ENCODE results near the gene FRMD7. TPM values are rescaled to one million over a fixed set of nuclear protein-coding genes. Genes with fewer than 3 reads are reported as not detected.

FRMD7 gene
- total and polyA plus RNA-seq, 2 donors from 2014 or later = 0.19 to 2.5 TPM

DNA sequence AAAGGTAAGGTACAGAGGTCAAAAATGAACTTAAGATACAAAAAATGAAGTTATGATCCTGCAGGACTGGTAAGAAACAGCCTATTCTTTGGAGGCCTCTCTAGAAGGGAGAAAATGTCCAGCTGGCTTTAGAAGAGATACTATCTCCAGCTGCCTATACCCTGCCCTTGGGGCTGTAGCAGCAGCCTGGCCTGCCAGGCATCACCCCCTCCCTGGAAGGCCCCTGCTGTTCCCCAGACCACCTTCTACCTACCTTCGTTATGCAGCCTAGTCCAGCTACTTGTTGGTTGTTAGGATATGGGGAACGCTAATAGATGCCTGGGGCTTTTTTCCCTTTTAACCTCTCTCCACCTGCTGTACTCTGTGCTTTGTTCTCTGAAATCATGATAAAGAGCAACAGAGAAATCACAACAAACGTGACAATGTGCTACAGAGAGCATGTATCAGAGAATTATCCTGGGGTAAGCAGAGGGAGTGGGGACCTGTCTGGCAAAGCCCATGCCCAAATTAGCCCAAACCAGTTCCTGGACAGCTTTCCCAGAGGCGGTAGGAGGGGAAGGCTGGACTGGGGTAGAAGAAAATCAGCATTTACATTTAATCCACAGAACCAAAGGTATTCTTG lies 34.5 kb downstream of the FRMD7 start:
- Histone ChIP-seq H3K36me3 (ENCODE audit: control insufficient read depth in 2 of 3, insufficient read depth in 3 of 3, low read length in 3 of 3) (no peaks in the 10 kb centered on the region), H3K9ac (ENCODE audit: low read length in 3 of 3) (no peak overlapping the region), H3K4me3 (ENCODE audit: low read length in 3 of 3) (no peak overlapping the region), H3K9me3 (ENCODE audit: control insufficient read depth in 2 of 3, insufficient read depth in 1 of 3, low read length in 3 of 3) (no peaks in the 10 kb centered on the region), H3K27me3 (ENCODE audit: control insufficient read depth, insufficient read depth, low read length) (peaks cover 12% of the 10 kb centered on the region), H3K4me1 (ENCODE audit: control insufficient read depth in 2 of 3, insufficient read depth in 2 of 3, low read depth in 1 of 3, low read length in 3 of 3) (no peaks in the 10 kb centered on the region), H3K27ac (ENCODE audit: low read depth in 2 of 2, low read length in 2 of 2) (no peak overlapping the region)
- FAIRE-seq (no peak), DNase-seq (peak in 1 of 5 donors; percentile 34)
- TF ChIP-seq, protein P1, sequence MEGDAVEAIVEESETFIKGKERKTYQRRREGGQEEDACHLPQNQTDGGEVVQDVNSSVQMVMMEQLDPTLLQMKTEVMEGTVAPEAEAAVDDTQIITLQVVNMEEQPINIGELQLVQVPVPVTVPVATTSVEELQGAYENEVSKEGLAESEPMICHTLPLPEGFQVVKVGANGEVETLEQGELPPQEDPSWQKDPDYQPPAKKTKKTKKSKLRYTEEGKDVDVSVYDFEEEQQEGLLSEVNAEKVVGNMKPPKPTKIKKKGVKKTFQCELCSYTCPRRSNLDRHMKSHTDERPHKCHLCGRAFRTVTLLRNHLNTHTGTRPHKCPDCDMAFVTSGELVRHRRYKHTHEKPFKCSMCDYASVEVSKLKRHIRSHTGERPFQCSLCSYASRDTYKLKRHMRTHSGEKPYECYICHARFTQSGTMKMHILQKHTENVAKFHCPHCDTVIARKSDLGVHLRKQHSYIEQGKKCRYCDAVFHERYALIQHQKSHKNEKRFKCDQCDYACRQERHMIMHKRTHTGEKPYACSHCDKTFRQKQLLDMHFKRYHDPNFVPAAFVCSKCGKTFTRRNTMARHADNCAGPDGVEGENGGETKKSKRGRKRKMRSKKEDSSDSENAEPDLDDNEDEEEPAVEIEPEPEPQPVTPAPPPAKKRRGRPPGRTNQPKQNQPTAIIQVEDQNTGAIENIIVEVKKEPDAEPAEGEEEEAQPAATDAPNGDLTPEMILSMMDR (IDR thresholded peaks at IDR 0.05; ENCODE audit: borderline replicate concordance, extremely low read depth, insufficient read depth) = no peak
- intact Hi-C loops (cut with DNase I) = no loop called here

DNA sequence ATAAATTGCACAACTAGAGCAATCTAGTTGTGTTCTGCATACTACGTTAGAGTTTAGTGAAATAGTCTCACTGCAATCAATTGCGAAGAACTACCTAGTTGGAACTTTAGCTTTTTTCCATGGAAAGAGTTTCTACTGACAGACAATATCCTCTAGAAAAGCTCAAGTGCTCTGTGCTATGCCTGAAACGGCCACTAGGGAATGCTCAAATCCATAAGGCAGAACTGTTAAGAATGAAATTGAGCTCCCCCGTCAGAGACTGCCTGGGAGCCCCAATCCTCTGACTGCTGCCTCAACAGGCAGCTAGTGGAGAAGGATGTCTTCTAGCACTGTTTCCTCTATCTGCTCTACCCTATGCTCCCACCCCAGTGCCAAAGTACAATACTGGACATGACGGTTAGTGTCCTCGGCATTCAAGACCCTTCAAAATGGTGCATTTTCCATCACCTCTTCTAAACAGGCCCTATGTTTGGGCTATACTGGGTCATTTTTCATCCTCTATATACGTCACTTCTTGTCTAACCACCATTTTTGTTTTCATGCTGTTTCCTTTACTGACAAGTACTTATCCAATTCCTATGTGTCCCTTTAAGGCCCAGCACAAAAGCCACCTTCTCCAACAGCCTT lies 35.3 kb downstream of the FRMD7 start:
- intact Hi-C loops (cut with DNase I) = no loop called here
- H3K4me1 ChIP-seq (ENCODE audit: control insufficient read depth in 2 of 3, insufficient read depth in 2 of 3, low read depth in 1 of 3, low read length in 3 of 3) = no peaks in the 10 kb centered on the region
- no peaks in the 10 kb centered on the region for H3K36me3 ChIP-seq (ENCODE audit: control insufficient read depth in 2 of 3, insufficient read depth in 3 of 3, low read length in 3 of 3)
- peaks cover 10% of the 10 kb centered on the region for H3K27me3 ChIP-seq (ENCODE audit: control insufficient read depth, insufficient read depth, low read length)
- no peak overlapping the region for H3K9ac ChIP-seq (ENCODE audit: low read length in 3 of 3)
- H3K9me3 ChIP-seq (ENCODE audit: control insufficient read depth in 2 of 3, insufficient read depth in 1 of 3, low read length in 3 of 3) = no peaks in the 10 kb centered on the region
- no peak overlapping the region for H3K27ac ChIP-seq (ENCODE audit: low read depth in 2 of 2, low read length in 2 of 2)
- peak in 4 of 5 donors; percentile 42 to 81 (median 62) for DNase-seq
- FAIRE-seq = peak; percentile 81
- no peak overlapping the region for H3K4me3 ChIP-seq (ENCODE audit: low read length in 3 of 3)
- TF ChIP-seq, protein P1 (IDR thresholded peaks at IDR 0.05; ENCODE audit: borderline replicate concordance, extremely low read depth, insufficient read depth) = peak; percentile 77

DNA sequence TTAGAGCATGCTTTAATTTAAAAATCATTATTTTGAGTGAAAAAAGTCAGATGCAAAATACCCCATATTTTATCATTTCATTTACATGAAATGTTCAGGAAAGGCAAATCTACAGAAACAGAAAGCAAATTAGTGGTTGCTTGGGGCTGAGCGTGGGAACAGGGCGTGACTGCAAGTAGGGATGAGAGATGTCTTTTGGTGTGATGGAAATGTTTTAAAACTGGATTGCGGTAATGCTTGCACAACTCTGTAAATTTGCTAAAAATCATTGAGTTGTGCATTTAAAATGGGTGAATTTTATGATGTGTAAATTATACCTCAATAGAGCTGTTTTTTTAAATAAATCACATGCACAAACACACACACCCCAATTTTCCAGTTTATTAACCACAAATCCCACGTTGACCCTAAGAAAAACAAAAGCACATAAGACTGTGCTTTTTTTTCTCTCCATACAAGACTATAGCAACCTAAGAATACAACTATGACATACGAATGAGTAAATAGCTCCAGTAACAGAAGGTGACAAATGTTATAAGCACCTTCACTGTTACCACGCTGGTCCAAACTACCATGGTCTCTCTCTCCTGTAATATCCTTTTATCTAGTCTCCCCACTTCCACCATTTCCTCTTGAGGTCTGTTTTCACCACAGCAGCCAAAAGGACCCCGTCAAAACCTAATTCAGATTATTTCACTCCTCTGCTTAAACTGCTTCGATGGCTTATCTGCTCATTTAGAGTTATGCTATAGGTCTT lies 37.2 kb downstream of the FRMD7 start:
- Histone ChIP-seq H3K9ac (ENCODE audit: low read length in 3 of 3) (no peak overlapping the region), H3K27ac (ENCODE audit: low read depth in 2 of 2, low read length in 2 of 2) (no peak overlapping the region), H3K4me1 (ENCODE audit: control insufficient read depth in 2 of 3, insufficient read depth in 2 of 3, low read depth in 1 of 3, low read length in 3 of 3) (no peaks in the 10 kb centered on the region), H3K36me3 (ENCODE audit: control insufficient read depth in 2 of 3, insufficient read depth in 3 of 3, low read length in 3 of 3) (no peaks in the 10 kb centered on the region), H3K9me3 (ENCODE audit: control insufficient read depth in 2 of 3, insufficient read depth in 1 of 3, low read length in 3 of 3) (no peaks in the 10 kb centered on the region), H3K4me3 (ENCODE audit: low read length in 3 of 3) (no peak overlapping the region), H3K27me3 (ENCODE audit: control insufficient read depth, insufficient read depth, low read length) (peaks cover 6% of the 10 kb centered on the region)
- intact Hi-C loops (cut with DNase I) = no loop called here
- TF ChIP-seq, protein P1 (IDR thresholded peaks at IDR 0.05; ENCODE audit: borderline replicate concordance, extremely low read depth, insufficient read depth) = no peak
- FAIRE-seq (no peak), DNase-seq (no peak)
